A673 (cell line): ENCODE data around the gene AGPAT2. TPM values are rescaled to one million over a fixed set of nuclear protein-coding genes. Genes with fewer than 3 reads are reported as not detected.

Experiments used
- BruUV-seq: library from RNA; stranded (reverse); fragments of 400-500 nt; replicated peaks from 2 replicates; lab custom pipeline; 2021; lab: Mats Ljungman, UMichigan
- CTCF ChIA-PET: fragments of 300-600 bp; sonication (Branson Sonifier 250); formaldehyde crosslinking; loops from one replicate; lab custom pipeline; 2022; ENCODE audit warnings: antibody characterized with exemption; lab: Charles Lee
- POLR2A ChIA-PET: fragments of 300-600 bp; sonication (Branson Sonifier 250); formaldehyde crosslinking; loops from one replicate; lab custom pipeline; 2022; ENCODE audit warnings: antibody characterized with exemption; ENCODE audit not compliant: low non-redundant PET; lab: Charles Lee
- DNase-seq: peaks from one replicate; pipeline ENCODE4 v3.0.0-alpha.2; 2015; ENCODE audit warnings: low spot score
- H3K27ac ChIP-seq: fragments of 200-600 bp; sonication (generic); 2 replicates; pipeline ENCODE4 v1.5.1; 2016; ENCODE audit warnings: mixed run types, low read depth, mild to moderate bottlenecking, mixed read lengths, antibody characterized with exemption, low read length; ENCODE audit not compliant: poor library complexity, severe bottlenecking
- H3K27me3 ChIP-seq: fragments of 200-600 bp; sonication (generic); replicated peaks from 2 replicates; pipeline ENCODE4 v1.6.1; 2017; ENCODE audit warnings: mixed run types, low read depth, mild to moderate bottlenecking, mixed read lengths, antibody characterized with exemption, low read length; ENCODE audit not compliant: insufficient read depth, poor library complexity
- H3K36me3 ChIP-seq: fragments of 200-600 bp; sonication (generic); 2 replicates; pipeline ENCODE4 v1.6.1; 2016; ENCODE audit warnings: mixed run types, mild to moderate bottlenecking, mixed read lengths, antibody characterized with exemption, low read length; ENCODE audit not compliant: insufficient read depth, poor library complexity, severe bottlenecking
- H3K4me1 ChIP-seq: fragments of 200-600 bp; sonication (generic); 2 replicates; pipeline ENCODE4 v1.6.1; 2017; ENCODE audit warnings: mixed run types, mild to moderate bottlenecking, mixed read lengths, antibody characterized with exemption, low read length; ENCODE audit not compliant: insufficient read depth, poor library complexity, severe bottlenecking
- H3K4me3 ChIP-seq: fragments of 200-600 bp; sonication (generic); 2 replicates; pipeline ENCODE4 v1.5.1; 2016; ENCODE audit warnings: low read depth, mixed run types, mild to moderate bottlenecking, mixed read lengths, low read length; ENCODE audit not compliant: poor library complexity, severe bottlenecking
- H3K9me3 ChIP-seq: fragments of 200-600 bp; sonication (generic); 2 replicates; pipeline ENCODE4 v1.6.1; 2016; ENCODE audit warnings: mixed run types, low read depth, mild to moderate bottlenecking, mixed read lengths, antibody characterized with exemption, low read length; ENCODE audit not compliant: poor library complexity, severe bottlenecking
- EZH2 ChIP-seq: fragments of 200-600 bp; sonication (generic); IDR thresholded peaks from 2 replicates; pipeline ENCODE4 v1.6.1; 2017; ENCODE audit warnings: borderline replicate concordance, low read depth, mild to moderate bottlenecking, mixed read lengths, antibody characterized with exemption, low read length; ENCODE audit not compliant: poor library complexity, severe bottlenecking
- intact Hi-C: fragments of 100-400 bp; cut with micrococcal nuclease; formaldehyde crosslinking; loops from one replicate; pipeline ENCODE4 v1.10.0; 2022; ENCODE audit not compliant: unreplicated experiment
- total RNA-seq: library from RNA; stranded (reverse); gene quantifications from 2 replicates; pipeline ENCODE4 v1.2.3, GENCODE V29; 2021
- TF ChIP-seq, protein P1 (sequence below): fragments of 300-800, 200-600 bp; sonication (generic); conservative IDR thresholded peaks from 2 replicates; pipeline ENCODE4 v1.5.1; 2017; ENCODE audit warnings: low read depth, mild to moderate bottlenecking, antibody characterized with exemption, low read length, moderate library complexity, mixed read lengths

AGPAT2 gene
- total RNA-seq, 1 experiment from 2014 or later = 57.7 TPM

DNA sequence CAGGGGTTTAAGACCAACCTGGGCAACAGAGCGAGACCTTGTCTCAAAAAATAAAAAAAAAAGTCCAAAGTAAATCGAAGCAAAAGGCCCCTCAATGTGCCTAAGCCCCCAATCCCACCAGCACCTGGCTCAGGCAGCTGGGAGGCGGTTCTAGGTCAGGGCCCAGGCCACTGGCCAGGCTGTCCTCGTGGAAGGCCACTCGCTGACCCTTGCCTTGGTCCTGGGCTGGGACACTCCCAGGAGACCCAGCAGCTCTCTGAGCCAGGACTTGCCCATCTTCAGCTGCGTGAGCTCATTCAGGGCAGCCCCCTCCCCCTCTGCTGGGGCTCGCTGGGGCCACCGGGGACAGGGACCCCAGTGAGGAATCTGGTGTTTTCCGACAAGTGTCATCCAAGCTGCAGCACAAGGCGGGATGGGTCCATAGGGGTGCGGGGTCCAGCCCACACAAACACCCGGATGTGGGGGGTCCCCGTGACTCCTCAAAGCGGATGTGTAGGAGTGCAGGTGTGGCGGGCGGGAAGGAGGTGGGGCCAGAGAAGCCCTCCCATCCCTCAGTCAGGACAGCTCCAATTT, 4.0 kb downstream of the AGPAT2 start:
- Histone ChIP-seq H3K27me3 (no peaks in the 10 kb centered on the region), H3K4me1 (peaks cover 22% of the 10 kb centered on the region), H3K9me3 (no peaks in the 10 kb centered on the region), H3K4me3 (no peak overlapping the region), H3K36me3 (no peaks in the 10 kb centered on the region), H3K27ac (no peak overlapping the region)
- ChIA-PET CTCF (no interaction called here), POLR2A (no interaction called here)
- no peak for TF ChIP-seq EZH2
- TF ChIP-seq, protein P1, sequence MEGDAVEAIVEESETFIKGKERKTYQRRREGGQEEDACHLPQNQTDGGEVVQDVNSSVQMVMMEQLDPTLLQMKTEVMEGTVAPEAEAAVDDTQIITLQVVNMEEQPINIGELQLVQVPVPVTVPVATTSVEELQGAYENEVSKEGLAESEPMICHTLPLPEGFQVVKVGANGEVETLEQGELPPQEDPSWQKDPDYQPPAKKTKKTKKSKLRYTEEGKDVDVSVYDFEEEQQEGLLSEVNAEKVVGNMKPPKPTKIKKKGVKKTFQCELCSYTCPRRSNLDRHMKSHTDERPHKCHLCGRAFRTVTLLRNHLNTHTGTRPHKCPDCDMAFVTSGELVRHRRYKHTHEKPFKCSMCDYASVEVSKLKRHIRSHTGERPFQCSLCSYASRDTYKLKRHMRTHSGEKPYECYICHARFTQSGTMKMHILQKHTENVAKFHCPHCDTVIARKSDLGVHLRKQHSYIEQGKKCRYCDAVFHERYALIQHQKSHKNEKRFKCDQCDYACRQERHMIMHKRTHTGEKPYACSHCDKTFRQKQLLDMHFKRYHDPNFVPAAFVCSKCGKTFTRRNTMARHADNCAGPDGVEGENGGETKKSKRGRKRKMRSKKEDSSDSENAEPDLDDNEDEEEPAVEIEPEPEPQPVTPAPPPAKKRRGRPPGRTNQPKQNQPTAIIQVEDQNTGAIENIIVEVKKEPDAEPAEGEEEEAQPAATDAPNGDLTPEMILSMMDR = no peak
- intact Hi-C loops = no loop called here
- BruUV-seq = no TSS peak
- DNase-seq = no peak

DNA sequence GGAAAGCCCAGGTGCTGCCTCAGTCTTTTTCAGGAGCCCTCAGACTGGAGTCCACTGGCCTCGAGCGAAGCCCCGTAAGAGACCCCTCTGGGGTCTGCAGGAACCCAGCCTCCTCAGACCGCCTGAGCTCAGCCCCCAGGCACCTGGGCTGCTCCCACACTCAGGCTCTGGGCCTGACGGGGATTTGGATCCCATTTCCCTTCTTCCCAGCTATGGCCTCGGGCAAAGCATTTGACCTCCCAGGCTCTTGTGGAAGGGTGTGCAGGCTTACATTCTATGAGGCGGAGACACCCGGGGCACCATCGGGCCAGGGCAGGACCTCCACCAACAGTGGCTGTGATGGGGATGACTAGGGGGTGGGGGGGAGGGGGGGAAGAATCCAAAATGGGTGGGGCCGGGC, 4.5 kb downstream of the AGPAT2 start:
- H3K27ac ChIP-seq = no peak overlapping the region
- no peaks in the 10 kb centered on the region for H3K27me3 ChIP-seq
- H3K9me3 ChIP-seq = no peaks in the 10 kb centered on the region
- no peak overlapping the region for H3K4me3 ChIP-seq
- H3K4me1 ChIP-seq = peaks cover 22% of the 10 kb centered on the region
- no peaks in the 10 kb centered on the region for H3K36me3 ChIP-seq
- BruUV-seq = no TSS peak
- ChIA-PET CTCF (no interaction called here), POLR2A (interaction anchor here (0.5 kb wide), 1 partner anchor 14 kb away, joined by 3 read pairs; no protein-coding TSS in a partner anchor)
- TF ChIP-seq EZH2 = no peak
- TF ChIP-seq, protein P1 = no peak
- intact Hi-C loops = no loop called here
- no peak for DNase-seq

DNA sequence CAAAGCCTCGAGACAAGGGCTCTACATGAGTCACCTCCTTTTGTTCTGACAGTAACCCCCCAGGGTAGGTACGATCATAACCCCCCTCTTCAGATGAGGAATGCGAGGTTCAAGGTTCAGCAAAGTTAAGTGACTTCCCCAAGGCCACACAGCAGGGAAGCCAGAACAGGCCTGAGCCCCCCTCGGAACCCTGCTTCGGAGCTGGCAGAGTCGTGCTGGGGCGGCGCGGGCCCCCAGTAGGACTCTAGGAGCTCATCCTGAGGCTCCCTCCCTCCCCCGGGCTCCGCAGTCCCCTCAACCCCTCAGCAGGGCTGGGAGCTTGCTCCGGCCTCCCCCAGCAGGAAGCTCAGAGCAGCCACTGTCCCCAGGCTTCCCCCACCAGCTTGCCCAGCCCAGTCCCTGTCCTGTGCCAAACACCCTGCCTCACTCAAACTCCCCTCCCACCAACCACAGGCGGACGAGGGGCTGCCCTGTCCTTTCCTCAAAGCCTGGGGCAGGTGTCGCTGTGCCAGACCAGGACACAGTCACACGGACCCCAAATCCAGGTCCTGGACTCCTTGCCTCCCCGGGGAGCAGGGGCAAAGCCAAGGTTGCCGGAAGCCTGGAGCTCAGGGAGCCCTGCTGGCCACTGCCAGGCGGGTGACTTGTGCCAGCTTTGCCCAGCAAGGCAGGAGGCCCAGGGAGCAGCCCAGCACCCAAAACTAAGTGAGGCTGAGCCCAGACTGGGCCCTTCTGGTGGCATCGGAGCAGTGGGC, 5.1 kb downstream of the AGPAT2 start:
- Histone ChIP-seq H3K27me3 (no peaks in the 10 kb centered on the region), H3K36me3 (no peaks in the 10 kb centered on the region), H3K4me3 (no peak overlapping the region), H3K4me1 (peaks cover 22% of the 10 kb centered on the region), H3K9me3 (no peaks in the 10 kb centered on the region), H3K27ac (peak overlapping the region; percentile 47)
- ChIA-PET CTCF (interaction anchor here (0.6 kb wide), 1 partner anchor 19 kb away, joined by 4 read pairs; no protein-coding TSS in a partner anchor), POLR2A (interaction anchor here (0.5 kb wide), 1 partner anchor 13 kb away, joined by 3 read pairs; no protein-coding TSS in a partner anchor)
- no TSS peak for BruUV-seq
- intact Hi-C loops = no loop called here
- no peak for DNase-seq
- no peak for TF ChIP-seq EZH2
- TF ChIP-seq, protein P1 = no peak
